Measurements from ENCODE around the gene ABO. TPM values are rescaled to one million over a fixed set of nuclear protein-coding genes. Genes with fewer than 3 reads are reported as not detected.

The ABO gene
- 10 to 100 TPM in 2 of 4 donors, 1 to 10 TPM in 2; 1.4 to 18.4 (median 11.5) TPM for total RNA-seq

DNA sequence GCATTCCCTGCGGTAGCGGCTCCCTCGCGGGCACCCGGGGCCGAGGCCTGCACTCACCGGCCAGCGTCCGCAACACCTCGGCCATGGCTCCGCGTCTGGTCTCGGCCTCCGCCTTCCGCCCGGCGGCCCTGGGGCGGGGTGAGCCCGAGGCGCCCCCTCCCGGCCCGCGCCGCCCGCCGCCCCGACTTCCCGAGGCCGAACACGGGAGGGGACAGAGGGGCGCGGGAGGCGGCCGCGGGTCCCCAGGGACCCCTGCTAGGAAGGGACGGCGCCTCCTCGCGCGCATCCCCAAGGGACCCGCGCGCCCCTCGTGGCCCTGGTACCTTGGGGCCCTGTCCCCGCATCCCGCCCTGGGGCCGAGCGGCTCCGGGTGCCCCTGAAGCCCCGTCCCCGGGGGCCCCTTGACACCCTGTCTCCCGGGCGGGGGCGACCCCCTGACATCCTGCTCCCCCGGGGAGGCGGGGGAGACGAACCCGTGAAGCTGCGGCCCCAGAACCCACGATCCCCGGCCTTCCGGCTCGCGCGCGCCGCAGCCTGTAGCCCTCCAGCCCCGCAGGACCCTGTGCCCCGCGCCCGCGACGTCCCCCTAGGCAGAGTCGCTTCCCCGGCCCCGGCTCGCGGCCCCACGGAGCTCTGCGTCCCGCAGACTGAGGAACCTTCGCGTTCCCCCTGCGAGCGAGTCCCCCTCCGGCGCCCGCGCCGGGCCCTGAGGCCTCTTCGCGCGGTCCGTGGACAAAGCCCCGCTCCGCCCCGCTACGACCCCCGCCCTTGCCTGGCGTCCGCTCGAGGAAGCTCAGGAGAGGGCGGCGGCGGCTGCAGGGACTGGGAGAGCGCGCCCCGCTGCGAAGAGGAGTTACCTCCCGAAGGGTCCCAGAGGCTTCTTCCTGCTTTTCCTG, at the start of gene ABO:
Gene ABO (minus strand): TSS at position 97 of the 896 bp plus-strand sequence.
- H3K4me3 ChIP-seq (ENCODE audit: low read depth, poor library complexity, severe bottlenecking) = peak within 1 kb of the TSS; percentile 26
- intact Hi-C loops (cut with DNase I; ENCODE audit: low total_unique reads) = no loop called here
- TF ChIP-seq, protein P1, sequence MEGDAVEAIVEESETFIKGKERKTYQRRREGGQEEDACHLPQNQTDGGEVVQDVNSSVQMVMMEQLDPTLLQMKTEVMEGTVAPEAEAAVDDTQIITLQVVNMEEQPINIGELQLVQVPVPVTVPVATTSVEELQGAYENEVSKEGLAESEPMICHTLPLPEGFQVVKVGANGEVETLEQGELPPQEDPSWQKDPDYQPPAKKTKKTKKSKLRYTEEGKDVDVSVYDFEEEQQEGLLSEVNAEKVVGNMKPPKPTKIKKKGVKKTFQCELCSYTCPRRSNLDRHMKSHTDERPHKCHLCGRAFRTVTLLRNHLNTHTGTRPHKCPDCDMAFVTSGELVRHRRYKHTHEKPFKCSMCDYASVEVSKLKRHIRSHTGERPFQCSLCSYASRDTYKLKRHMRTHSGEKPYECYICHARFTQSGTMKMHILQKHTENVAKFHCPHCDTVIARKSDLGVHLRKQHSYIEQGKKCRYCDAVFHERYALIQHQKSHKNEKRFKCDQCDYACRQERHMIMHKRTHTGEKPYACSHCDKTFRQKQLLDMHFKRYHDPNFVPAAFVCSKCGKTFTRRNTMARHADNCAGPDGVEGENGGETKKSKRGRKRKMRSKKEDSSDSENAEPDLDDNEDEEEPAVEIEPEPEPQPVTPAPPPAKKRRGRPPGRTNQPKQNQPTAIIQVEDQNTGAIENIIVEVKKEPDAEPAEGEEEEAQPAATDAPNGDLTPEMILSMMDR (IDR thresholded peaks at IDR 0.05) = no peak
- TF ChIP-seq POLR2A (IDR thresholded peaks at IDR 0.05) = no peak
- 1% methylated on average over 34 to 78 of the region's 110 CpGs for WGBS, 2 donors
- peak in 1 of 2 donors; percentile 83 for DNase-seq (ENCODE audit: low spot score in 2 of 2)

DNA sequence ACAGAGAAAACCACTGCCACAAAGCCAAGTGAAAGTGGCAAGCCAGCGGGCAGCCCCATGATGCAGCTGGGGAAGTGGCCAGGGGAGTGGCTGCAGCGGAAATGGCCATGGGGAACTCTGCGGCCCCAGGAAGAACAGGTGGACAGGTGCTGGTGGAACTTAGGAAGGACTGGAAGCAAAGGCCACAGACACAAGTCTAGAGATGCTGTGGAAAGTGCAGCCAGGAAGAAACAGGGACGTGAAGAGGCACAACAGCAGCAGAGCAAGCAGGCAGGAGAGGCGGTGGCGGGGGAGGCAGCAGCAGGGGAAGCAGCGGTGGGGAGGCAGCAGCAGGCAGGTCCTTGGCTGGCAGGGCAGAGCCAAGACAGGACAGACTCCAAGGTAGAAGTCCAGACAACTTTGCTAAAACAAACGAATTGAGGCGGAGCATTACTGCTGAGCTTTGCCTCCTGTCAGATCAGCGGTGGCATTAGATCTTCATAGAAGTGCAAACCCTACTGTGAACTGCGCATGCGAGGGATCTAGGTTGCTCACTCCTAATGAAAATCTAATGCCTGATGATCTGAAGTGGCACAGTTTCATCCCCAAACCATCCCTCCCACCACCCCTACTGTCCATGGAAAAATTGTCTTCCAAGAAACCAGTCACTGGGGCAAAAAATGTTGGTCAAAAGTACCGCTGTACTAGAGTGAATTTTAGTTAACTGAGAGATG, 49.1 kb upstream of the ABO start:
- WGBS, 2 donors = 86 to 90% methylated on average over 13 of the region's 13 CpGs
- TF ChIP-seq POLR2A (IDR thresholded peaks at IDR 0.05) = no peak
- TF ChIP-seq, protein P1 (IDR thresholded peaks at IDR 0.05) = no peak
- DNase-seq (ENCODE audit: low spot score in 2 of 2) = peak in 1 of 2 donors; percentile 63
- no peak overlapping the region for H3K4me3 ChIP-seq (ENCODE audit: low read depth, poor library complexity, severe bottlenecking)
- intact Hi-C loops (cut with DNase I; ENCODE audit: low total_unique reads) = no loop called here

DNA sequence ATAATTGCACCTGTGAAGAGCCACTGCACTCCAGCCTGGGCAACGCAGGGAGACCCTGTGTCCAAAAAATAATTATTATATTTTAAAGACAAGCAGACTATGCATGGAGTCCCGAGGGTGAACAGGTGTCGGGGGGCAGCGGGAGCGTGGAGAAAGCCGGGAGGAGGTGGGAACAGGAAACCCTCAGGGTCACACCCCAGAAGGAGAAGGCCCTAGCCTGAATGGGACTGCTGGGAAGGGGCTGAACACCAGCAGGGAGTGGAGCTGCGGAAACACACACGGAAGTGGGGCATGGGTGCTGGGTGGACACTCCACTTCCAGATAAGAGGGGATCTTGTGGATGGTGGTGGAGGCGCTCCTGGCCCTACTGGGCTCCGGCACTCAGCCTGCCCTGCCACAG, 48.2 kb upstream of the ABO start:
- DNase-seq (ENCODE audit: low spot score in 2 of 2) = peak in 1 of 2 donors; percentile 70
- intact Hi-C loops (cut with DNase I; ENCODE audit: low total_unique reads) = no loop called here
- TF ChIP-seq, protein P1 (IDR thresholded peaks at IDR 0.05) = no peak
- no peak for TF ChIP-seq POLR2A (IDR thresholded peaks at IDR 0.05)
- 88 to 91% methylated on average over 10 of the region's 10 CpGs for WGBS, 2 donors
- H3K4me3 ChIP-seq (ENCODE audit: low read depth, poor library complexity, severe bottlenecking) = no peak overlapping the region

DNA sequence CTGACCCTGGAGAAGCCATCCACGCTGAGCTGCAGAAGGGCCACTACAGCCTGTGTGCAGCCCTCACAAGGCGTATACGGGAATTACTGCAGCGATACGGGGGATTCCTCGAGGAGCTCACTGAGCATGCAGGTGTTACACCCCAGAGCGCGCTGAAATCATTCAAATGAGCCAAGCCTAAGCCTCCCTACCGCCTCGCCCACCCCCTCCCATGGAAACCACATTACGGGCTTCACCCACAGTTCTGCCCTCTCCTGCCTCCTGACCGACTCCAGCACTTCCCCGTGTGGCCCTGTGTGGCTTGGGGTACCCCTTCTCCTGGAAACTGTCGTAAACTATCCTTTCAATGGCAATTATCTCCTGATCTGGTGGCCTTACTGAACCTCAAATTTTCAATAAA, 47.7 kb upstream of the ABO start:
- intact Hi-C loops (cut with DNase I; ENCODE audit: low total_unique reads) = no loop called here
- TF ChIP-seq, protein P1 (IDR thresholded peaks at IDR 0.05) = no peak
- TF ChIP-seq POLR2A (IDR thresholded peaks at IDR 0.05) = no peak
- DNase-seq (ENCODE audit: low spot score in 2 of 2) = peak in 1 of 2 donors; percentile 68
- H3K4me3 ChIP-seq (ENCODE audit: low read depth, poor library complexity, severe bottlenecking) = no peak overlapping the region
- WGBS, 2 donors = 78 to 79% methylated on average over 14 of the region's 14 CpGs

DNA sequence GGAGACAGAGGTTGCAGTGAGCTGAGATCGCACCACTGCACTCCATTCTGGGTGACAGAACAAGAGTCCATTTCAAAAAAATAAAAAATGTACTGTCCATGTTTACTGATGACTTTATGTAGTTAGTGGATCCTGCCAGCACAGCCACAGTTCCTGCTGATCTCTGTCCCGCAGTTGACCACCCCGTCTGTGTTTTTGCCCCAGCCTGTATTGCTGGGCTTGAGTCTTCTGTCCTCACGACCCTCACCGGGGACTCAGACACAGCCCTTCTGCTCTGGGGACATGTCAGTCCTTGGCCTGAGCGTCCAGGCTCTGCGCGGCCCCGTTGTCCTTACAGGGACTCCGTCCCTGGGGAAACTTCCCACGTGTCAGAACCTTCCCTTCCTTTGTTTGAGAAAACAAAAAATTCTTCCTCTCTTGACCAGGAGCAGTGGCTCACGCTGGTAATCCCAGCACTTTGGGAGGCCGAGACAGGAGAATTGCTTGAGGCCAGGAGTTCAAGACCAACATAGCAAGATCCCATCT, 46.5 kb upstream of the ABO start:
- no peak overlapping the region for H3K4me3 ChIP-seq (ENCODE audit: low read depth, poor library complexity, severe bottlenecking)
- intact Hi-C loops (cut with DNase I; ENCODE audit: low total_unique reads) = no loop called here
- TF ChIP-seq, protein P1 (IDR thresholded peaks at IDR 0.05) = no peak
- TF ChIP-seq POLR2A (IDR thresholded peaks at IDR 0.05) = no peak
- DNase-seq (ENCODE audit: low spot score in 2 of 2) = peak in 1 of 2 donors; percentile 39
- WGBS, 2 donors = 80 to 84% methylated on average over 13 of the region's 13 CpGs
